Measurements from ENCODE around the gene SMC1A.
"Not testable (repeated sequence)": the region's sequence is repeated elsewhere in the genome, so short reads cannot be mapped to it uniquely, and the experiment has no call there.

SMC1A gene

DNA sequence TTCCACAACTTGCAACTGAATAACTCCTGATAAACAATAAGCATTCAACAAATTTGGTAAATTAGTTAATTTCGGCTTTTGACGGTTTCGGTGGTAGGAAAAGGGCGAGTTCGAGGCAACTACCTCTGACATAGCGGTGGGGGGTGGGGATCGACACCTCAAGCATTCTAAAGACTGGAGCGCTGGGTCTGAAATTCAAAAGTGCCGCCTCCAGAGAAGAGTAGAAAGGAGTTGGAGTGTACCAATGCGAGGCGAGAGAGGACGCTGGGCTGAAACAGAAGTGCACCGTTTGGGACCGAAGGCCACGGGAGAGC, 725 bp downstream of the SMC1A start:
- peak in 2 of 6 experiments; percentile 58 to 60 for DNase-seq

DNA sequence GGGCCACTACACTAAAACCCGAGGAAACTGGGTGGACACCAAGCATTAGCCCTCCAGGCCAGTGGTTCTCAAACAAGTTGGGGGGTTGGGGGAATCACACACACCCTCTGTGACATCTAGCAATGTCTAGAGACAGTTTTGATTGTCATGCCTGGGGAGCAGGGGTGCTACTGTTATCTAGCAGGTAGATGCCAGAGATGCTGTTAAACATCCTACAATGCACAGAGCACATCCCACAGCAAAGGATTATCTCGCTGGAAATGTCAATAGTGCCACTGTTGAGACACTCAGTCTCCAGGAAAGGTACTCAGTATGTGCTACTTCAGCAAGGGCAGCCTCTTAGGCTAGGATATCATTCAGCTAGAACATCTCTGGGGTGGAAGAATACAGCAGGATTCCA, 1.3 kb downstream of the SMC1A start:
- DNase-seq = no peak

DNA sequence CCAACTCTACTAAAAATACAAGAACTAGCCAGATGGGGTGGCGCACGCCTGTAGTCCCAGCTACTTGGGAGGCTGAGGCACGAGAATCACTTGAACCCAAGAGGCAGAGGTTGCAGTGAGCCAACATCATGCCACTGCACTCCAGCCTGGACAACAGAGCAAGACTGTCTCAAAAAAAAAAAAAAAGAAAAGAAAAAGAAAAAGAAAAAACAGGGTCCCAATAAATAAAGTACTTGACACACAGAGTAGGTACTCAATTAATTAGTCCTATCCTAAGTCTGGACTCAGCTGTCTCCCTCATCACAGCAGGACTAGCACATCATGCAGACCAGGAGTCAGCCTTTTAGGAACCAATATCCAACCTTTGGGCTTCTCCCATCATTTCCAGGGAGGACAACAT, 2.1 kb downstream of the SMC1A start:
- DNase-seq = not testable (repeated sequence)

DNA sequence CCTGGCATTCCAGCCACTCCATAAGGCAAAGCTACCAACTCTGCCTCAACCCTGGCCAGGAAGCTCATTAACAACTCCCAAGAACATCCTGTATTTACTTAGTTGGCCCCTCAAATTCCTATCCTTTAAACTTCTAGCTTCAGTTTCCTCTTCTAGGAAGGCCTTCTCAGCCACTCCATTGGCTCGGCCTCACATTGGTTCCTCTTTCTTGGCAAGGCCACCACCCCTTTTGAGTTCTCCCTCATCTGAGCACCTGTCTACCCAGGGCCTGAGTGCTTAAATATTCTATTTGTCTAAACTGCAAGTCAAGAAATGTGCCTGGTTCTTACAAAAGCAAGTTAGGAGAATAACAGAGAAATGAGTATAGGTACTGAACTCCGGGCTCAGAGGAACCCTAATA, 10.0 kb downstream of the SMC1A start:
- DNase-seq = no peak

DNA sequence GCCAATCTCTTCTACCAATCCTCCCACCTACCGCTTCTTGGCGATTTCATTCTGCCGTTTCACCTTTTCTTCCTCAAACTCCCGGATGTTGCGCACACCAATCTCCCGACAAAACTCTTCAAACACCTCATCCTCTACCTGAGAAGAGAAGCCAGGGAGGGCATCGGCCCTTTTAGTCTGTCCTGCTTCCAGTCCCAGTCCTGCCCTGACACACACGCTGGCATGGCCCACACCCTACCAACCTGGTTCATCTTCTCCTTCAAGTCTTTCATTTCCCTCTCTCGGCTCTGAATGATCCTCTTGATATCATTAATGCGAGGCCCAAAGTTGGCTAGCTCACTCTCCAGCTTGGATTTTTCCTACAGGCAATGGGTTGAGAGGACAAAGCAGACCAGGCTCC, 18.9 kb downstream of the SMC1A start:
- DNase-seq = no peak

DNA sequence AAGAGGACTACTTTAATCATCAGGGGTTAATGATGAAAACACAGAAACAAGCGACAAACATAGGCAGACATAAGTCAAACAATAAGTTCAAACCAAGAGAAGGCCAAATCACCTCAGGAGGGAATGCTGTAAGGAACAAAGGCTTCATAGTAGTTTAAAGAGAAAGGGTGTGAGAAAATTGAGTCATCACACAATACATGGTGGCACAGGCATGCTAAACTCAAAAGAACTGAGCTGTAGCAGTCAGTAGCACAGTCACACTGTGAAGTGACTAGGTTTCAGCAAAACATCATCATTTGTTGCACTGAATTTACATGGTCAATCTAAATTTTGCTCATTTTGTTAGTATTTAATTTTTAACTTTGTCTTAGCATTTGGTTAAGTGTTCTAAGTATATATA, 24.2 kb downstream of the SMC1A start:
- no peak for DNase-seq

DNA sequence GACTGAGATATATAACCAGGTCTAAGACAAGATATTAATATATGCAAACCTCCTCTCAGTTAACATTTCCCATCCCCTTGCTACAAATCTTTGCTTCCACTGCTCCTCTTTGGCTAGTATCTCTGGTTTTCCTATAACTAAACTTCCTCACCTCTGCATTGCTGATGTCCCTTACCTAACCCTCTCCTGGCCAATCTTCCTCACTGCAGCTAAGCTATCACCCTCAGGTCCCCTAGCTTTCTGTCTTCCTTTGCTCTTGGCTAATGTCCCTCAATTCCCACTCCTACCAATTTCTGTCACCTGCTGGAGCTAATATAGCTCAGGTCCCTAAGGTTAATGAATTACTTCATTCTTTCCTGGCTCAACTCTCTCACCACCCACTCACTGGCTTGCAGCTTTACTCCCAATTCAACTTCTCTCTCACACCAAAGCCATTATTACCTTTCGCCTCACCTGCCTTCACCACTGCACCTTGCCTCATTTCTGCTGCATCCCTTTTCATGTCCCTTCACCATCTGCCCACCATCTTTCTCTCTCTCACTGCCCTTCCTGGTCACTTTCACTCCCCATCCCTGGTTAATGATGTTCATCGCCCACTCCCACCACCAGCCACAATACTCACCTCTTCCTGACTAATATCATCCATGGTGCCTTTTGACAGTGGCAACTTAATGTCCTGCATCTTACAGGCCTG, 26.7 kb downstream of the SMC1A start:
- no peak for DNase-seq

DNA sequence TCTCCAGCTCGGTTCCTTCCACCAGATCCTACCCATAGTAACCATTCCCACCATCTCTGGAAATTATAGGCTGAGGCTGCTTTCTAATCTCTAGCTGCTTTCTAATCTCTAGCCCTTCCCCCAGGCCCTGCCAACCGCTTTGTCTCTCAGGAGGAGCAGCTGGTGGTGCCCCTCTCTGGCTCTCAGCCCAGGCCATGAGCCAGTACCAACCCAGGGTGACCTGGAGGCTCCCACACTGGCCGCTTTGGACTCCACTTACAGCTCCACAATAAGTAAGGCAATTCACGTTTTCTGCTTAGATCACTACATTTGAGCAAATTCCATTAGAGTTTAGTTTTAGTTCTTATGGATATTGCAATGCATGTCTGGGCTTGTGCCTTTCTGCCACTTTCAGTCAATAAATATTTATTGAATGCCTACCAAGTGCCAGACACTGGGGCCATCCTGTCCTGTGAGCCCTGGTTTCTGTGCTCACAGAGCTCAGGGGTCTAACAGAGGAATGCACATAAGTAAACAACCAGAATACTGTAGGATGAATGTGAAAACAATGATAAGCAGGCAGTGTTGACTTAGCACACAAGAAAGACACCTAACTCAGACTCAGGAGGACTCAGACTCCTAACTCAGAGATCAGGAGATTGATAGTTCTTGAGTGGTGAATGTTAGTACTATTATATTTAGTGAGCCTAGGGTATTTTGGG, 38.9 kb downstream of the SMC1A start:
- DNase-seq = no peak

DNA sequence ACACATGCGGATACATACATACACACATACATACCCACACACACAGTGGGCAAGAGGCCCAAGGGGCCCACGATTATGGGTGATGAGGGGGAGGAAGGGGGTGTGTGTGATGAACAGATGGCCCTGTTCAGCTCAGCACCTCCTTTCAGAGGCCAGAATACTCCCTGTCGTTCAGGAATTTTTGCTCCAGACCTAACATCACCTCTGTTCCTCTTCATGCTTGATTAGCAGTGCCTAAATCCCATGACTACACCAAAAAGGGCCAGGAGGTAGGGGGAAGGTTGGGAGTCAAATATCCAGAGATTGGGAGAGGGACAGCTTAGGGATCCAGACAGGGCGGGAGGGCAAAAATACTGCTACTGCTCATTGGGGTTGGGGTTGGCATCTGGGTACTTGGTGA, 42.7 kb downstream of the SMC1A start:
- DNase-seq = no peak

DNA sequence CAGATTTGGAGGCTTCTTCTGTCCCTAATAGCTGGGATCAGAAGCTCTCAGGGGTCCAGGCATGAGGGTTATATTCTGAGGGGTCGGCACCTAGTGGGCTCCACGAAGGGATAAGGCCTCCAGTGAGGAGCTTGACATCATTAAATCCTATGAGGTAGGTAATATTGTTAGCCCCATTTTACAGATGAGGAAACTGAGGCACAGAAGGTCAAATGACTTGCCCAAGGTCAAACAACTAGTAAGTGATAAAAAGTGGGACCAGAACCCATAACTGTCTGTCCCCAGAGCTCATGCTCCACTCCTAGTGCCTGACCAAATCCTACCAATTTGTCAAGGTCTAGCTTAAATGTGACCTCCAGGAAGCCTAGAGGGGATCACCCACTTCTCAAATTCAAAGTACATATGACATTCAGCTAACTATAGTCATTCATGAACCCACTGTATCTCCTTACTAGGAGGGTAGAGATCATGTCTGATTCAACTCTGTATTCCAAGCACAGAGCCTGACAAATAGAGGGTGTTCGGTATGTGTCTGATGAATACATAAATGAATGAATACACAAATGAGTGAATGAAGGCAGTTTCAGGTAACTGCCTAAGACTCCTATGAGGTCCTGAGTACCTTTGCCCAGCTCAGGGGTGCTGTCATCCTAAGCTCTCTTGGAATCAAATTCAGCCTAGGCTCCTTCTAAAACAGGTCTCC, 43.3 kb downstream of the SMC1A start:
- DNase-seq = no peak

DNA sequence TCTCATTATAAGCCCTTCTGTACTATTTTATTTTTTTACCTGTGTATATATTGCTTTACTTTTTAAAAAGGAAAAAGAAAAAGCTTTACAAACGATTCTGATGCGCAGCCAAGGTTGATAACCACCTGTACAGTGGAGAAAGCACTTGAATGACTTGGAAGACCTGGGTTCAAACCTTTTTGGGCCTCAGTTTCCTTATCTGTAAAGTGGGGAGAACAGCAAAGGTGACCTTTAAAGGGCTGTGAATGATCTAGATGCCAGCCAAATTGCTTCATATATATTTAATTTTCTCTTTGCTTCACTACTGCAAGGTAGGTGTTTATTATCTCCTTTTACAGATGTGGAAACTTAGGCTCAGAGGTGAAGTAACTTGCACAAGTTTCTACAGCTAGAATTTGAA, 45.0 kb downstream of the SMC1A start:
- DNase-seq = no peak

DNA sequence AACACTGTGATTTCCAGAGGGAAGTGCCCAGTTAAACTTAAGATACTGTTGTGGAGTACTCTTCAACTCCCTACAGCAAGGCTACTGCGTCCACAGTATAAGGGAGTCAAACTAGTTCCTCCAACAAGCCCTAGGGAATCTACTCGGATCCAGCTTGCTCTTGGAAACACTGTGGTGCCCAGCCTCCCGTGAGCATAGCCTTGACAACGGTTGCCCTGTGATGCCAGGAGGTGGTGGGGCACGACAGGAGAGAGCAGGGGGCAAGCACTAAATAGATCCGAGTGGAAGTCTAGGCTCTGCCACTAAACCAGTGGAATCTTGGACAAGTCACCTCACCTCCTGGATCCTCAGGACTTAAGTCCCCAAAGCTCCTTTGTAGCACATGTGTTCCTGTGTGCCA, 45.6 kb downstream of the SMC1A start:
- no peak for DNase-seq

DNA sequence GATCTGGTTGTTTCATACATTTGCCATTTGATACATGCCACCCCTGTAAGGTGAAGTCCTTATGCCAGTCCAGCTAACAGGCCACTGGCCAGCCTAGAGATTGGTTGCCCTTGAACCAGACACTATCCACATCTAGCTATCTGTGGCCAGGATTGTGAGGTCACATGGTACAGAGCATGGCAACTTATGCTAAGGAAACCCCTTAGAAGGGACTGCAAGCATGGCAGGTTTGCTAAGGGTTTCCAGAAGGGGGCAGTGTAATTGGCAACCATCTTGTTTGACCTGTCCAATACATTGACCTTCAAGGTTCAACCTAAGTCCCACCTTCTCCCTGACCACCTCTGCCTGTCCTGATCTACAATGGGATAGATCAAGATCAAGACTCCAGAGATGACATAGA, 47.5 kb downstream of the SMC1A start:
- no peak for DNase-seq

DNA sequence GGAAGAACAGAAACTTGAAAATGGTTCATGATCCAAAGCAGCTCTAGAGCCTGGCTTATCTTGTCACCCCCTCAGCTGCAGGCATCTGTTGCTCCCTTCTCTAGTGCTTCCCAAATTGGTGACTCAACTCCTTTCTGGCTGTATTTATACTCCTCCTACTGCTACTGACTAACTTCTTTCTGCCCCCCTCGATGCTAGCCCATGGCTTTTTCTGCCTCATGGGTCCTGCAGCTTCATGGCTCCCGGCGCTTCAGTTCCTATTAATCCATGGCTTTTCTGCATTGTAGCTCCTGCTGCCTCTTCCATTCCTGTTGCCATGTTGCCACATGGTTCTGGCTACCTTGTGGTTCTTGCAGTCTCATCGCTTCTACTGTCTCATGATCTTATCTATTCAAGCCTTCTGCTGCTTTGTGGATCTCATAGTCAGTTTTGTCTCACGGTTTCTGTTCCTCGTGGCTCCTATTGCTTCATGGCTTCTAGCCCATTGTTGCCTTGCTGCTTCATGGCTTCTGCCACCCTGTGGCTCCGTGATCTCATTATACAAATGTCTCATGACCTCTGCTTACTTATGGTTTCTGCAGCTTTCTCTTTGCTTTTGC, 48.1 kb downstream of the SMC1A start:
- no peak for DNase-seq

DNA sequence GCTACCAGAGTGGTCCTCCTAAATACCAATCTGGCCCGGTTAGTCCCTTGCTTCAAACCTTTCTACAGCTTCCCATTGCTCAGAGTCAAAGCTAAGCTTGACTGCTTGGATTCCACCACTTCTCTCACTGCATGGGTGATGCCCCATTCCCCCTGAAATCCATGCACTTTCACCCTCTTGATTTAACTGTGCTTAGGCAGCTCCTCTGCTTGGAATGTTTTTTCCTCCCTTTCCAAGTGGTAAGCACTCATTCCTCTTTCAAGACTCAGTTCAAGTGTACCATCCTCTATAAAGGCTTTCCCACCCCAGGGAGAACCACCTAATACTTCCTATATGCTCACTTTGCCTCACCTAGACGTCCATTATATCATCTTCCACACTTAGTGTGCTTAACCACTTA, 49.1 kb downstream of the SMC1A start:
- DNase-seq = no peak

DNA sequence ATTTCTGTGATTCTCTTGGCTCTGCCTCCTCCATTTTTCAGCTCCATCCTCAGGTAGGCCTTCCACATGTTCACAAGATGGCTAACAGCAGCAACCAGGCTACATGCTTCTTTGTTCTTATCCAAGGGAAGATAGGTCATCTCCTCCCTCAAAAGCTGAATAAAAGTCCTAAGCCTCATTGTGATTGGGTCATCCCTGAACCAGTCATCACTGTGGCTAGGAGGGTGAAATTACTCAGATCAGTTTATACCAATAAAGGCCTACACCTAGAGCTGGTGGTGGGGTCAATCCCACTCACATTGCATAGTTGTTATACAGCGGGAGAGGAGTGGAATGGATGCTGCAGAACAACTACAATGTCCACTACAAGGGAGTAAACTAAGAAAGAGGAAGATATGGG, 56.0 kb downstream of the SMC1A start:
- DNase-seq = not testable (repeated sequence)

DNA sequence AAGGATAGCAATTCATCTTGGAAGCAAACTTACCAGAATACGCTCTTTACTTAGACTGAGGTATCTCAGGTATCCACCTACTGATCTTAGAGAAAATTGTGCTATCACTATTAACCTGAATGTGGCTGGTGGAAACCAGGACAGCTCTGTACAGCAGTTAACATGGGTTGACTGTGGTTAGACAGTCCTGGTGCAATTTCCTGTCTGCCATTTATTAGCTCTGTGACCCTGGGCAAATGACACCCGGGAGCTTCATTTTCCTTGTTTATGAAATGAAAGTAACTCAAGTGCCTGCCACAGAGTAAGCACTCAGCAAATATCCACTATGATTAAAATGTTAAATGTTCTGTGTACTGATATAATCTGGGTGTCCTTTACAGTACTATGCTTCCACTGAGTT, 60.0 kb downstream of the SMC1A start:
- DNase-seq = no peak

DNA sequence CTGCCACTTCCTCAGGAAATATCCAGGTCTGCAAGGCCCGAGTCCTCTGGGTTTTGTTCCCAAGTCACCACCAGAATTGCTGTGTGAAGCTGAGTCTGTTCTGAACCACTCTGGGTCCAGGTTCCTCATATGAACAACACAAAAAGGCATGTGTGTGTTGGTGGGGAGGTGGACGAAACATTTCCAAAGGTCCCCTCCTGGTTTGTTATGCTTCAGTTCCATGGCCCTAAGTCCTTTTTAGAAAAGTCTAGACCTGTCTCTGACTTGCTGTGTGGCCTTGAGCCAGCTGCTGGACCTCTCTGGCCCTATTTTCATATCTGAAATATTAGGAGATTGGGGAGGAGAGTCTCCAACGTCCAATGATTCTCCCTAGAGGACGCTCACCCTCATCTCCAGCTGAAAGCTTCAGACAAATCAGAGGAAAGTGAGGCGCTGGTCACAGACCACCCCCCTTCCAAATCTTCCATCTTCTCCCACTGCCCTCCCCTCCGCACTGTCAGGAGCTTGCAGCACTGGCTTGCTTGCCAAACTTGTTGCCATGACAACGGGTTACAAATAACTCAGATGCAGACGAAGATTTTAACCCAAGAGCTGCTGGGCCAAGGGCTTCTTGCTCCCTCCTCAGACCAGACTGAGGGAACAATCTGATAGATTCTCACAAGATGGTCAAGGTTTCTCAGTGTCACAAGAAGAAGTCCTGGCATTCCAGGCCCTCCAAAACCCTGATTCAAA, 64.5 kb downstream of the SMC1A start:
- DNase-seq = no peak

DNA sequence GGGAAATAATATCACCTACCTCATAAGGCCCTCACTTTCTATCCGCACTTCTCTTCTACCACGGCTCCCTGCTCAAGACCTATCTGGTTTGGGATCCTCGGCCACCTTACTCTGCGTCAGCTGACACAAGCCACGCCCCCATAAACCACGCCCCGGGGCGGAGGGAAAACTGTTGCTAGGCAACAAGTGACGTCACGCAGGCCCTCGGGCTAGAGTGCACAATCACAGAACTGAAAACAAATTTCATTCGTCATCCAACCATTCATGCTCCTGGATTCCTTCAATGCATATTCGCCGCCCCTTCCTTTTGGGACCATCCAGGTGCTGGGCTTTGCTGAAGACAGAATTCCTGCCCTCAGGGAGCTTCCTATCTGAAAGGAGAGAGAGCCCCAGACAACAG, 66.3 kb downstream of the SMC1A start:
- no peak for DNase-seq

DNA sequence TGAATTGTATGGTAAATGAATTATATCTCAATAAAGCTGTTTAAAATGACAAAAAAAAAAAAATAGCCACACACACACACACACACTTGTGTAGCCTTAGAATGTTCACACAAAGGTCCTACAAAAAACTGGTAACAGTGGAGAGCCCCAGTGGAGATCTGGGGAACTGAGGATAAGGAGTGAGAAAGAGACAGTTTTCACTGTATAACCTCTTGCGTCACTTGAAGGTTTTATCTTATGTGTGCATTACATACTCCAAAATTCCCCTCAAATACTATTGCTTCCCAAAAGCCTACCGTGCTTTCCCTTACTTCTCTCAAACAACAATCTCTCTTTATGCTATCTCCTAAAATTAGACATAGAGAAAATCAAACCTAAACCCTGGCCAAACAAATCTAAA, 67.8 kb downstream of the SMC1A start:
- DNase-seq = no peak

DNA sequence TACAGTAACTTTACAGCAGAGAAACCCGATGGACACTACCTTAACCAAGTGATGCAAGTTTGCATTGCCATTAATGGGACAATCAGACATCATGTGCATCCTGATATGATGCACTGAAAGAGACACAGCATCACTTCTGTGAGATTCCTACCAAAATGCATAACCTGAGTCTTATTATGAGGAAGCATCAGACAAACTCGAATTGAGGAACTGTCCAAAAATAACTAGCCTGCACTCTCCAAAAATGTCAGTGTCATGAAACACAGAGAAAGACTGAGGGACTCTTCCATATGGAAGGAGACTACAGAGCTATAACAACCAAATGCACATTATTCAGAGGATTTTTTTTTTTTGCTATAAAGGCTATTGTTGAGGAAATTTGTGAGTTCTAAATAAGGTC, 74.5 kb downstream of the SMC1A start:
- no peak for DNase-seq

DNA sequence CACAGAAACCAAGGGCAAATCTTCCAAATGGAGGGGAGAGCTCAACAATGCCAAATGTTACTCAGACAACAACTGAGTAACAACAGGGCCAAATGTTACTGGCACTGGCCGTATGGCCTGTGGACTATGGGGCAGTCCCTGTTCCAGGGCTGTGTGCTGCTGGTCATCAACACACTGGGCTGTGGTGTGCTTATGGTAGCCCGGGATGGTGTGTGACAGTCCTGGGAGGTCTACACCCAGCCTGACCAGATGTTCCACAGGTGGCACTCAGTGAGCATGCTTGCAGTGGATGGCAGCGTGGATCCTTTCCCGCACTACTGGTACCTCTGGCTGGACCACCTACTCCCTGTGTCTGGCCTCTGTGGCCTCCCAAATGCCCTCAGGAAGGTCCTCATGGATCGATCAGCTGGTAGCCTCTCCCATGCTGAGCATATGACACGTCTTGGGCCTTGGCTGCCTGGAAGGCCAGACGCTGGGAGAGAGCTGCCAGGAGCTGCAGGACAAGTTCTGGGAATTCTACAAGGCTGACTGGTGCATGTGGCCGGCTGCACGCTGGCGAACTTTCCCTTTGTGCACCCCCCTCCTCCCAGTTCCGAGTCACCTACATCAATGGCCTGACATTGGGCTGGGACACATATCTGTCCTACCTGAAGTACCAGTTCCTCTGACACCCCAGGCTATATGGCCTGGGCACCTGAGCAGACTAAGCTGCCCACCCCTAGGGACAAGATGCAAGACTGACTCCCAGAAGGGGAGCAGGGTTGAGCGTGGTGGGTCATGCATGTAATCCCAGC, 81.4 kb downstream of the SMC1A start:
- DNase-seq = no peak

DNA sequence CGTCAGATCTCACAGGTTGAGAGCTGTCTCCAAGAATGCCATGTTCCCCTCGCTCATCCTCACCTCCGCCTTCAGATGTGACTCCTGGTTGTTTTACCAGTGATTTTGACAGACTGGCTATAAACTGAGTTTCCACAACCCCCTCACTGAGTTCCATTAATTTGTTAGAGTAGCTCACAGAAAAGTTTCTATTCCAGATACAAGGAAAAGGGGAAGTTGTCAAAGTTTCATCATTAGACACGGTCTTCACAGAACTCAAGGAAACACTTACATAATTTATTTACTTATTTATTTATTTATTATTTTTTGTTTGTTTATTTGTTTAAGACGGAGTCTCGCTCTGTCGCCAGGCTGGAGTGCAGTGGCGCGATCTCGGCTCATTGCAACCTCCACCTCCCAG, 85.4 kb downstream of the SMC1A start:
- no peak for DNase-seq

Measured in stimulated activated naive CD4-positive, alpha-beta T cell (primary cell).